Heart left ventricle (tissue), 16 donors: ENCODE data around the gene SLC26A8. TPM values are rescaled to one million over a fixed set of nuclear protein-coding genes. Genes with fewer than 3 reads are reported as not detected.

ENCODE experiments used
- ATAC-seq, 4 donors: fragments of 200-7000 bp; cut with Tn5 transposase; one replicate each; pipeline ENCODE4 v1.9.1; 2020 to 2022; ENCODE audit warnings: moderate library complexity in 4 of 4, mild to moderate bottlenecking in 3 of 4, moderate number of reproducible peaks in 1 of 4
- DNase-seq, 5 donors: peaks; one replicate each; pipeline ENCODE4 v3.0.0-alpha.2; 2020
- H3K27ac ChIP-seq, 12 donors: fragments of 200-600 bp; sonication (generic) in 4 of 12; one replicate each; pipeline versions ENCODE4 v1.5.0 to v1.8.0; 2016 to 2022; ENCODE audit warnings: mild to moderate bottlenecking in 2 of 12
- H3K27me3 ChIP-seq, 9 donors: fragments of 200-600 bp; sonication (generic) in 2 of 9; one replicate each; pipeline versions ENCODE4 v1.5.1 to v1.8.0; 2016 to 2022; ENCODE audit warnings: mild to moderate bottlenecking in 3 of 9
- H3K36me3 ChIP-seq, 9 donors: fragments of 200-600 bp; sonication (generic) in 2 of 9; one replicate each; pipeline versions ENCODE4 v1.5.0 to v1.8.0; 2018 to 2022; ENCODE audit warnings: mild to moderate bottlenecking in 2 of 9
- H3K4me1 ChIP-seq, 12 donors: fragments of 200-600 bp; sonication (generic) in 4 of 12; one replicate each; pipeline versions ENCODE4 v1.5.0 to v1.8.0; 2016 to 2022; ENCODE audit warnings: mild to moderate bottlenecking in 3 of 12
- H3K4me3 ChIP-seq, 12 donors: fragments of 200-600 bp; sonication (generic) in 4 of 12; one replicate each; pipeline versions ENCODE4 v1.5.0 to v1.8.0; 2017 to 2022; ENCODE audit warnings: mild to moderate bottlenecking in 9 of 12, moderate library complexity in 4 of 12
- H3K9me3 ChIP-seq, 12 donors: fragments of 200-600 bp; sonication (generic) in 4 of 12; one replicate each; pipeline versions ENCODE4 v1.5.0 to v1.8.0; 2016 to 2022; ENCODE audit warnings: mild to moderate bottlenecking in 1 of 12
- CTCF ChIP-seq, 12 donors: fragments of 200-600 bp; sonication (generic) in 4 of 12; IDR thresholded peaks; one replicate each; pipeline versions ENCODE4 v1.5.0 to v1.8.0; 2018 to 2022; ENCODE audit warnings: antibody characterized with exemption in 12 of 12, mild to moderate bottlenecking in 5 of 12
- POLR2A ChIP-seq, 2 donors: fragments of 450-650 bp; IDR thresholded peaks; one replicate each; pipeline ENCODE4 v1.6.1; 2017; ENCODE audit warnings: antibody characterized with exemption in 2 of 2, mild to moderate bottlenecking in 2 of 2, moderate library complexity in 2 of 2
- WGBS, 4 donors: extraction: QIAGEN DNeasy Blood & Tissue Kit in 2 of 4; methylation state at CpG; one replicate each; pipeline versions ENCODE4 v1.1.5 to v1.1.7; 2013 to 2018; 5-methylcytosine and 5-hydroxymethylcytosine counted together
- intact Hi-C, 10 donors: fragments of 100-400 bp; cut with DNase I; formaldehyde crosslinking; loops; one replicate each; pipeline versions ENCODE4 v1.11.1 to v1.14.2; 2022
- polyA plus RNA-seq, 2 donors: library from polyadenylated mRNA; stranded (reverse); fragments of 200-250 nt; gene quantifications; one replicate each; pipeline ENCODE4 v1.2.3, GENCODE V29; 2013
- total RNA-seq, 9 donors: library from RNA; depleted of rRNA in 2 of 9; stranded (reverse); fragments of >200 nt in 2 of 9; fragmentation: NEBNext Ultra II Directional in 3 of 9; extraction: Animal tissue kit (Norgen Biotek cat#: 25700) in 3 of 9; gene quantifications; one replicate each; pipeline versions ENCODE4 v1.1.0 to v1.2.4, GENCODE V29; 2016 to 2023
- donor health status: ischemic (EF 13 %, LVEDD 7.1; RV severe dilation, severe dysfunction).
- donor health status: healthy with polysubstance abuse.
- donor health status: DM: no; HTN: yes; CAD: no.
- donor health status: DM: no; HTN: no; CAD: no.
- donor health status: ischemic (EF 25% LVEDD 6.9; RV normal size, moderate dysfunction).
- donor health status: ischemic (EF 25% LVEDD 5.7; RV mildly dilated, moderate dysfunction).
- donor health status: healthy.
- donor health status: DM: yes; HTN: yes; CAD: no.
- donor health status: ischemic (EF 35%, LVEDD 5.7; RV mildly dilated, moderate dysfunction).
- donor health status: nonischemic (EF 11% LVEDD 7.7; RV severe dilation, severe dysfunction).
- donor health status: DM: yes; HTN: yes; CAD: no.
- donor health status: PGD.
- donor health status: ischemic (EF 29% LVEDD 5.4; RV normal size, mild dysfunction).
- donor health status: nonischemic (EF 23%, LVEDD 6.1; RV moderate dilation, normal function).

Gene SLC26A8
- total and polyA plus RNA-seq, 11 donors: 0.08 to 0.36 (median 0.29) TPM; not detected in 6

DNA sequence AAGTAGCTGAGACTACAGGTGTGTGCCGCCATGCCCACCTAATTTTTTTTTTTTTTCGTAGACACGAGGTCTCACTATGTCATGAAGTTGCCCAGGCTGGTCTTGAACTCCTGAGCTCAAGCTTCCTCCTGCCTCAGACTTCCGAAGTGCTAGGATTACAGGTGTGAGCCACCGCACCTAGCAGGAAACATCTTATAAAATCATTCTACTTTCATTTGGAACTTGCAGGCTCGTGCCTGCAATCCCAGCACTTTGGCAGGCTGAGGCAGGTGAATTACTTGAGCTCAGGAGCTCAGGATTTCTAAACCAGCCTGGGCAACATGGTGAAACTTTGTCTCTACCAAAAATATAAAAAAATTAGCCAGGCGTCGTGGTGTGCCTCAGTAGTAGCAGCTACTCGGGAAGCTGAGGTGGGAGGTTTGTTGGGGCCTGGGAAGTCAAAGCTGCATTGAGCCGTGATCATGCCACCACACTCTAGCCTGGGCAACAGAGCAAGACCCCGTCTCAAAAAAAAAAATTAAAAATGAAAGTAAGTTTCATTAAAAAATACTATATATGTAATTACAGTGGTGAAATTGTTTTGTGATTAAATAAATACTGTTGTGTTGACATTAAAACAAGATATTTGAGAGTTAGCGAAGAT is 18.3 kb upstream of the SLC26A8 start:
- H3K27ac ChIP-seq: no peak overlapping the region
- WGBS, 4 donors: 92 to 95% (median 94%) methylated on average over 12 of the region's 12 CpGs
- ATAC-seq (no peak), DNase-seq (no peak)
- H3K4me3 ChIP-seq: no peak overlapping the region
- H3K4me1 ChIP-seq: peaks cover 0 to 56% (median 27%) of the 10 kb centered on the region in 12 donors
- TF ChIP-seq POLR2A (IDR thresholded peaks at IDR 0.05) (no peak), CTCF (IDR thresholded peaks at IDR 0.05) (no peak)
- no peaks in the 10 kb centered on the region for H3K9me3 ChIP-seq
- H3K27me3 ChIP-seq: no peaks in the 10 kb centered on the region
- intact Hi-C loops: no loop called here
- no peaks in the 10 kb centered on the region for H3K36me3 ChIP-seq

GRCh38 chr6:36040958-36041357 is 16.5 kb upstream of the SLC26A8 start:
- Histone ChIP-seq H3K27me3 (no peaks in the 10 kb centered on the region), H3K27ac (no peak overlapping the region), H3K4me3 (no peak overlapping the region), H3K4me1 (peaks cover 0 to 62% (median 36%) of the 10 kb centered on the region in 12 donors), H3K36me3 (no peaks in the 10 kb centered on the region), H3K9me3 (no peaks in the 10 kb centered on the region)
- no peak for DNase-seq
- TF ChIP-seq POLR2A (IDR thresholded peaks at IDR 0.05) (no peak), CTCF (IDR thresholded peaks at IDR 0.05) (no peak)
- ATAC-seq: no peak
- intact Hi-C loops: no loop called here

DNA sequence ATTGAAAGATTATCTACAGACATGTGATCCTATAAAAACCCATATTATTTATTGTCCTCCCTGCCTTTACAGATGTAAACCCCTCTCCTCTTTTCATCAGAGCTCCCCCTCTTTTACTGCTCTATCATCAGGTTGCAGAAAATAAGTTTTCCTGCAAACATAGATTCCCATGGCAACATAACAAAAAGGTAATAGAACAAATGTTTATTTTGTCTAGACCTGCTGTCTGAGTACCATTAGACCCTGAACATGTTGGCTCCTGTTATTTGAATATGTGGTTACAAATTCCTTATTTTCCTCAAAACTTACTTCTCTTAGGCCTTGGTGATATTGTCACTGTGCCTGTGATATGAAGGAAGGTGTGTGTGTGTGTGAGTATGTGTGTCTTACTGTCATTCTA is 14.7 kb upstream of the SLC26A8 start:
- intact Hi-C loops: no loop called here
- TF ChIP-seq CTCF (IDR thresholded peaks at IDR 0.05) (no peak), POLR2A (IDR thresholded peaks at IDR 0.05) (no peak)
- H3K36me3 ChIP-seq: no peaks in the 10 kb centered on the region
- H3K4me3 ChIP-seq: no peak overlapping the region
- peak overlapping the region in 2 of 12 donors; percentile 11 to 52 for H3K27ac ChIP-seq
- H3K4me1 ChIP-seq: peaks cover 6 to 74% (median 53%) of the 10 kb centered on the region in 12 donors
- ATAC-seq (no peak), DNase-seq (no peak)
- H3K9me3 ChIP-seq: no peaks in the 10 kb centered on the region
- no peaks in the 10 kb centered on the region for H3K27me3 ChIP-seq

DNA sequence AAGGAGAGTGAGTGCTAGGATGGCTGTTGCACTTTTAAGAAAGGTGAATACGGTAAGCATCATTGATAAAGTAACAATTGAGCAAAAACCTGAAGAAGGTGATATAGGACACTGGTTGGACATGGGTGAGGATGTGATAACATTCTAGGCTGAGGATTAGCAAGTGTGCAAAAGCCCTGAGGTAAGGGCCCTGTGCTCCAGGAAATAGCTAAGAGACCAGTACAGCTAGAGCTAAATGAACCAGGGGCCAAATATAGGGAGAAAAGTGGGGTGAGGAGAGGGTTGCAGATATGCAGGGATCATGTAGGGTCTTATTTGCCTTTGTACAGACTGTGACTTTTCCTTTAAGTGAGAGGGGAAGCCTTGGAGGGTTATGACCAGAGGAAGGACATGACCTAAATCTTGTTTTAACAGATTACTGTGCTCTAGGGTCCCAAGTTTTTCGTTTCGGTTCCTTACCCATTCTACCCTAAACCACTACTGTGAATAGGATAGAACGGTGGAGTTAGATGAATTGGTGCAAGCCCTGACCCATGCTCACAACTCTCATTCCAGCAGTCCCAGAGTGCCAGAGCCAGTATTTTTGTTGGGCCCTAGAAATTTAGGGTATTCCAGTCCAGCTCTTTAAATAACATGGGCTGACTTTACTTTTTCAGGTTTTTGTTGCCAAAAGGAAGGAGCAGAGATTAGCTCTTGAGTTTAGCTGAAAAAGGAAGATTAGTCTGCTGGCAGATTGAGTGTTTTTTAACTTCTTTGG is 13.9 kb upstream of the SLC26A8 start:
- Histone ChIP-seq H3K36me3 (no peaks in the 10 kb centered on the region), H3K27ac (peak overlapping the region in 3 of 12 donors; percentile 11 to 52 (median 22)), H3K4me3 (peak overlapping the region in 2 of 12 donors; percentile 6 to 12), H3K27me3 (no peaks in the 10 kb centered on the region), H3K4me1 (peaks cover 8 to 82% (median 61%) of the 10 kb centered on the region in 12 donors), H3K9me3 (no peaks in the 10 kb centered on the region)
- intact Hi-C loops: no loop called here
- ATAC-seq (peak in 1 of 4 donors; percentile 56), DNase-seq (no peak)
- 49 to 62% (median 53%) methylated on average over 4 of the region's 4 CpGs for WGBS, 4 donors
- TF ChIP-seq POLR2A (IDR thresholded peaks at IDR 0.05) (no peak), CTCF (IDR thresholded peaks at IDR 0.05) (no peak)
